Measurements from ENCODE around the gene RNF183. TPM values are rescaled to one million over a fixed set of nuclear protein-coding genes. Genes with fewer than 3 reads are reported as not detected.

Gene RNF183
- total and polyA plus RNA-seq, 10 donors = 0.06 to 0.35 (median 0.08) TPM; not detected in 6

DNA sequence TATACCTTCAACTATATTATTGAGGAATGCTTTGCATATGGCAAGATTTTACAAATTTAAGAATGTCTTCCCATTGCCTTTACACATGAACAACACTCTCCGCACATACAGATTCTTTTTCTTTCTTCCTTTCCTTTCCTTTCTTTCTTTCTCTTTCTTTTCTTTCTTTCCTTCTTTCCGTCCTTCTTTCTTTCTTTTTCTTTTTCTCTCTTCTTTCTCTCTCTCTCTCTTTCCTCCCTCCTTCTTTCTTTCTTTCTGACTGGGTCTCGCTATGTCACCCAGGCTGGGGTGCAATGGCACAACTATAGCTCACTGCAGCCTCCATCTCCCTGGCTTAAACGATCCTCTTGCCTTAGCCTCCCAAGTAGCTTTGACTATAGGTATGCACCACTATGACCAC is 23.1 kb upstream of the RNF183 start:
- no peaks in the 10 kb centered on the region for H3K27me3 ChIP-seq (replicated peaks in 1 of 7)
- H3K4me1 ChIP-seq = no peaks in the 10 kb centered on the region
- intact Hi-C loops (cut with DNase I; ENCODE audit: low total_unique reads) = no loop called here
- 88 to 97% (median 93%) methylated on average over 4 of the region's 4 CpGs for WGBS, 5 donors
- TF ChIP-seq POLR2A (IDR thresholded peaks at IDR 0.05) = no peak
- TF ChIP-seq, protein P1, sequence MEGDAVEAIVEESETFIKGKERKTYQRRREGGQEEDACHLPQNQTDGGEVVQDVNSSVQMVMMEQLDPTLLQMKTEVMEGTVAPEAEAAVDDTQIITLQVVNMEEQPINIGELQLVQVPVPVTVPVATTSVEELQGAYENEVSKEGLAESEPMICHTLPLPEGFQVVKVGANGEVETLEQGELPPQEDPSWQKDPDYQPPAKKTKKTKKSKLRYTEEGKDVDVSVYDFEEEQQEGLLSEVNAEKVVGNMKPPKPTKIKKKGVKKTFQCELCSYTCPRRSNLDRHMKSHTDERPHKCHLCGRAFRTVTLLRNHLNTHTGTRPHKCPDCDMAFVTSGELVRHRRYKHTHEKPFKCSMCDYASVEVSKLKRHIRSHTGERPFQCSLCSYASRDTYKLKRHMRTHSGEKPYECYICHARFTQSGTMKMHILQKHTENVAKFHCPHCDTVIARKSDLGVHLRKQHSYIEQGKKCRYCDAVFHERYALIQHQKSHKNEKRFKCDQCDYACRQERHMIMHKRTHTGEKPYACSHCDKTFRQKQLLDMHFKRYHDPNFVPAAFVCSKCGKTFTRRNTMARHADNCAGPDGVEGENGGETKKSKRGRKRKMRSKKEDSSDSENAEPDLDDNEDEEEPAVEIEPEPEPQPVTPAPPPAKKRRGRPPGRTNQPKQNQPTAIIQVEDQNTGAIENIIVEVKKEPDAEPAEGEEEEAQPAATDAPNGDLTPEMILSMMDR (IDR thresholded peaks at IDR 0.05 in 8 of 11, conservative IDR thresholded peaks at IDR 0.05 in 3 of 11) = no peak
- no peak for TF ChIP-seq POLR2AphosphoS5 (IDR thresholded peaks at IDR 0.05)
- no peak overlapping the region for H3K27ac ChIP-seq
- no peak overlapping the region for H3K4me3 ChIP-seq
- no peaks in the 10 kb centered on the region for H3K9me3 ChIP-seq
- DNase-seq = no peak
- no peaks in the 10 kb centered on the region for H3K36me3 ChIP-seq

DNA sequence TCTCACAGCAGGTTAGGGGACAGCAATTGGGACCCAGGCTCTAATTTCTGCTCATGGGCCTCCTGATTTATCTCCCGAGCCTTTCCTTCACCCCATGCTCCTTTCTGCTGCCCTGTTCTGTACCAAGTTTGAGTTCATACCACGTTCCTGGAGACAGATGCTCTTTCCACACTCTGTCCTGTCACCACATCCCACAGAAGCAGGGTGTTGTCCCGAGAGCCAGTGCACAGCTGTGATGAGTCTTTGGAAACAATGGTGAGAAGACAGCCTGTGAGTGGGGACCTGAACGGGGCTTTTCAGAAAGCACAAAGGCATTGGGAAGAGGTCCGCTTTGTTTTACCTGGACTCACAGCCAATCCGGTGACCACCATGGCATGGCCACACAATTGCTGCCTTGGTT is 19.5 kb upstream of the RNF183 start:
- intact Hi-C loops (cut with DNase I; ENCODE audit: low total_unique reads) = no loop called here
- H3K27ac ChIP-seq = no peak overlapping the region
- H3K4me3 ChIP-seq = no peak overlapping the region
- H3K27me3 ChIP-seq (replicated peaks in 1 of 7) = no peaks in the 10 kb centered on the region
- peaks cover 0 to 18% (median 0%) of the 10 kb centered on the region in 6 donors for H3K36me3 ChIP-seq
- H3K9me3 ChIP-seq = no peaks in the 10 kb centered on the region
- no peaks in the 10 kb centered on the region for H3K4me1 ChIP-seq
- DNase-seq = no peak
- 85 to 93% (median 87%) methylated on average over 6 of the region's 6 CpGs for WGBS, 5 donors
- TF ChIP-seq POLR2AphosphoS5 (IDR thresholded peaks at IDR 0.05) (no peak), POLR2A (IDR thresholded peaks at IDR 0.05) (no peak)
- TF ChIP-seq, protein P1 (IDR thresholded peaks at IDR 0.05 in 8 of 11, conservative IDR thresholded peaks at IDR 0.05 in 3 of 11) = no peak

DNA sequence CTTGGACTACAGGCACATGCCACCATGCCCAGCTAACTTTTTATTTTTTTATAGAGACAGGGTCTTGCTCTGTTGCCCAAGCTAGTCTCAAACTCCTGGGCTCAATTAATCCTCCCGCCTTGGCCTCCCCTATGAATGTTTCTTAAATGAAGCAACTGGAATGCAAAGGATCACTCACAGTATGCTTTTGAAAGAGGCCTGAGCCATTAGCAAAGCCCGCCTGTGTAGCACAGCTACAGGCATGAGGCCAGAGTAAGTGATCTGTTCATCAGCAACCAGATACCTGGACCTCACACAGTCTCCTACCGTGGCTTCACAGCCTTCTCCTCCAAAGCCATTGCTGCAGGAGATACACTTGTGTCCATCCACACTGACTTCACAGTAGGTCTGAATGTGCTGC is 16.9 kb upstream of the RNF183 start:
- Histone ChIP-seq H3K4me3 (no peak overlapping the region), H3K27ac (no peak overlapping the region), H3K9me3 (no peaks in the 10 kb centered on the region), H3K27me3 (replicated peaks in 1 of 7) (no peaks in the 10 kb centered on the region), H3K36me3 (peaks cover 0 to 18% (median 0%) of the 10 kb centered on the region in 6 donors), H3K4me1 (no peaks in the 10 kb centered on the region)
- 82 to 97% (median 93%) methylated on average over 3 of the region's 3 CpGs for WGBS, 5 donors
- TF ChIP-seq, protein P1 (IDR thresholded peaks at IDR 0.05 in 8 of 11, conservative IDR thresholded peaks at IDR 0.05 in 3 of 11) = no peak
- no peak for TF ChIP-seq POLR2A (IDR thresholded peaks at IDR 0.05)
- TF ChIP-seq POLR2AphosphoS5 (IDR thresholded peaks at IDR 0.05) = no peak
- intact Hi-C loops (cut with DNase I; ENCODE audit: low total_unique reads) = no loop called here
- DNase-seq = no peak

DNA sequence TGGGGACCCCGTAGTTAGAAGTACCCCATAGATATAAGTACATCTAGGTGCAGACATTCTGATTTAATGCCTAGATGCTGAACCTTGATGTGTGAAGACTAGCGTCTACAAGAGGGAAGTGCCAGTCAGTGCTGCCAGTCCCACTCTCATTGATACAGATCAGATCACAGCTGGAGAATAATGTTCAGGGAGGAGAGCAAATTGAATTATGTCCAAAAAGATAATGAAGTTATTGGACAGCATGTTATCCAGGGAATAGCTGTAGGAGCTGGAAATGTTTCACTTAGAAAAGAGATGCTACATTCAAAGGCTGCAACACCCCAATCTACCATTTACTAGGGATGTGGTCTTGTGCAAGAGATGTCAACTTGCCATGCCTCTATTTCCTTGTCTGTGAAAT is 15.9 kb upstream of the RNF183 start:
- intact Hi-C loops (cut with DNase I; ENCODE audit: low total_unique reads) = no loop called here
- Histone ChIP-seq H3K9me3 (no peaks in the 10 kb centered on the region), H3K4me3 (no peak overlapping the region), H3K36me3 (peaks cover 0 to 18% (median 0%) of the 10 kb centered on the region in 6 donors), H3K27ac (no peak overlapping the region), H3K4me1 (no peaks in the 10 kb centered on the region), H3K27me3 (replicated peaks in 1 of 7) (no peaks in the 10 kb centered on the region)
- TF ChIP-seq POLR2A (IDR thresholded peaks at IDR 0.05) (no peak), POLR2AphosphoS5 (IDR thresholded peaks at IDR 0.05) (no peak)
- TF ChIP-seq, protein P1 (IDR thresholded peaks at IDR 0.05 in 8 of 11, conservative IDR thresholded peaks at IDR 0.05 in 3 of 11) = no peak
- no peak for DNase-seq
- WGBS, 5 donors = 68 to 98% (median 86%) methylated on average over 2 of the region's 2 CpGs

Measured in spleen (tissue), 11 donors.